ENCODE measurements around the gene S1PR4.
"Not testable (repeated sequence)": the region's sequence is repeated elsewhere in the genome, so short reads cannot be mapped to it uniquely, and the experiment has no call there.

S1PR4 gene

DNA sequence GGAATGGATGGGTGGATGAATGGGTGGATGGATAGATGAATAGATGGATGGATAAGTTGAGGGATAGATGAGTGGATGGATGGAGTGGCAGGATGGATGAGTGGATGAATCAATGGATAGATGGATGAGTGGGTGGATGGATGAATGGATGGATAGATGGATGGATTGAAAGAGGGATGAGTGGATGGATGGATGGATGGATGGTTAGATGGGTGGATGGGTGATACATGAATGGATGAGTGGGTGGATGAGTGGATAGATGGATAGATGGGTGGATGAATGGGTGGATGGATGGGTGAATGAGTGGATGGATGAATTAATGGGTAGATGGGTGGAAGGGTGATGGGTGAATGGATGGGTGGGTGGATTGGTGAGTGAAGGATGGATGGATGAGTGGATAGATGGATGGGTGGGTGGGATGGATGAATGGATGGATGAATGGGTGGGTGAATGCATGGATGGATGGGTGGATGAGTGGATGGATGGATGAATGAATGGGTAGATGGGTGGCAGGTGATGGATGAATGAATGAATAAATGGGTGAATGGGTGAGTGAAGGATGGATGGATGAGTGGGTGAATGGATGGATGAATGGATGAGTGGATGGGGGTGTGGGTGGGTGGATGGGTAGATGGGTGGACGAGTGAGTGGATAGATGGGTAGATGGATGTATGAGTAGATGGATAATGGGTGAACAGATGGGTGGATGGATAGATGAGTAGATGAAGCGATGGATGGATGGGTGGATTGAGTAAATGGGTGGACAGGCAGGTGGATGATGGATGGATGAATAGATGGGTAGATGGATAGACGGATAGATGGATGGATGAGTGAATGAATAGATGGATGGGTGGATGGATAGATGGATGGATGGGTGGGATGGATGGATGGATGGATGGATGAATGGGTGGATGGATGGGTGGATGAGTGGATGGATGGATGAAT is 25.0 kb upstream of the S1PR4 start:
- DNase-seq (ENCODE audit: low spot score) = no peak

DNA sequence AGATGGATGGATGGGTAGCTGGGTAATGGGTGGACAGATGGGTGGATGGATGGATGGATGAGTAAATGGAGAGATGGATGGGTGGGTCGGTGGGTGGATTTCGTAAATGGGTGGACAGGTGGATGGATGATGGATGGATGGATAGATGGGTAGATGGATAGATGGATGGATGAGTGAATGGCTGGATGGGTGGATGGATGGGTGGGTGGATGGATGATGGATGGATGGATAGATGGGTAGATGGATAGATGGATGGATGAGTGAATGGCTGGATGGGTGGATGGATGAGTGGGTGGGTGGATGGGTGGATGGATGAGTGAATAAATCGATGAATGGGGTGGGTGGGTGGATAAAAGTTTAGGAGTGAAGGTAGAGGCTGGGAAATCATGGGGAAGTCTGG is 24.1 kb upstream of the S1PR4 start:
- not testable (repeated sequence) for DNase-seq (ENCODE audit: low spot score)

DNA sequence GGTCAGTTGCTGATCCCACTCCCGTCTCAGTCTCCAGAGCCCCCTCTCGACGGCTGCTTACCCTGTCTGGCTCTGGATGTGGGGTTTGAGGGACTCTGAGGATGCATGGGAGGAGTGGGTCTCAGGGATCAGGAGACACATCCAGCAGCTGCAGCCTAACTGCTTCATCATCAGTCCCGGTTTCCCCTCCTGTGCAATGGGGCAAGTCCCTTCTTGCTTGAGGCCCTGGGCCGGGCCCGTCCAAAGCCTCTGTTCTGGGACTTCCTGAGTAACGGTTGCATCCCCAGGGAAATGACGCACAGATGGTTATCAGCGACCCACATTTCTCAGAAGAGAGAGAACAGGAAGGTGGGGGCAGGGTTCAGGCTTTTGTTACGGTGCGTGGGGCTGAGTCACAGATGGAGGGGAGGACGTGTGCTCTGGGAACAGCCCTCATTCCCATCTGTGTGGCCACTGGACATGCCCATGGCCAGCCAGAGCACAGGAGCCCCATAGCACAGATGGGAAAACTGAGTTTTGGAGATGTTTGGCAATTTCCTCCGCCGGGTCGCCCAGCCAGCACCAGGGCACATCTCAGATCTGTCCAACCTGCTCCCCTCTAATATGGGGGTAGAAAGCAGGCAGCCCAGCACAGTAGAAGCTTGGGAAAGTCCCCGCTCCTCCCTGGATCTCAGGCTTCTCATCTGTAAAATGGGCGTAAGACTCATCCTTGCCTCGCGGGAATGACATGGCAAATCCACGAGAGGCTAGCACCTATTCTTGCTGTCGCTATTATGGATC is 23.4 kb upstream of the S1PR4 start:
- DNase-seq (ENCODE audit: low spot score) = peak; percentile 95

DNA sequence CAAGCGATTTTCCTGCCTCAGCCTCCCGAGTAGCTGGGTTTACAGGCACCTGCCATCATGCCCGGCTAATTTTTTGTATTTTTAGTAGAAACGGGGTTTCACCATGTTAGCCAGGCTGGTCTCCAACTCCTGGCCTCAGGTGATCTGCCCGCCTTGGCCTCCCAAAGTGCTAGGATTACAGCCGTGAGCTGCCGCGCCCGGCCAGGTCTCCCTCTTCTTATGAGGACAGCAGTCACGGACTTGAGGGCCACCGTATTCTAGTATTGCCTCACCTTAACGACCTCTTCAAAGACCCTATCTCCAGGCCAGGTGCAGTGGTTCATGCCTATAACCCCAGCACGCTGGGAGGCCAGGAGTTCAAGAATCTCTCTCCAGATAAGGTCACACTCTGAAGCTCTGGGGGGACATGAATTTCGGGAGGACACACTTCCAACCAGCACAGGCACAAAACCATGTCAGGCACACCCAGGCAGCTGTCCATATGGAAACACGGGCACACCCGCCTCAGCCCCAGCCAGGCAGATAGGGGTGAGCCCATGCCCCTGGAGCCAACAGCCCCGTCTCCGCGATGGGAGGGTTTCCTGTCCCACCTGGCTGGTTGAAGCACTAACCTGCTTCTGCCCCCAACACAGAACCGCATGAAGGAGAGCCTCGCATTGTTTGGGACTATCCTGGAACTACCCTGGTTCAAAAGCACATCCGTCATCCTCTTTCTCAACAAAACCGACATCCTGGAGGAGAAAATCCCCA is 21.3 kb upstream of the S1PR4 start:
- DNase-seq (ENCODE audit: low spot score) = no peak

DNA sequence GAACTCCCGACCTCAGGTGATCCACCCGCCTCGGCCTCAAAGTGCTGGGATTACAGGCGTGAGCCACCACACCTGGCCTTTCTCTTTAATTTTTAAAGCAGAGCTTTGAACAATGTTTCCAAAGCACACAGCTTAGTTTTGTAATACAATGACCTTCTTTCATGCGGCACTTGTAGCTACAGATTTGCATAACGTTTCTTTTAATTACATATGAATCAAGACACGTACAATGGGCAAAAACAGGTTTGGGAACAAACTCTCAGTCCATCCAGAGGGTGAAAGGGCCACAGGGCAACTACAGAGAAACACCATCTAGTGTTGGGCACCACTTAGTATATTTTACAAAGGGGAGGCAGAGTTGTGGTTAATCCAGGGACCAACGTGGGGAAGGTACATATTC is 19.0 kb upstream of the S1PR4 start:
- no peak for DNase-seq (ENCODE audit: low spot score)

DNA sequence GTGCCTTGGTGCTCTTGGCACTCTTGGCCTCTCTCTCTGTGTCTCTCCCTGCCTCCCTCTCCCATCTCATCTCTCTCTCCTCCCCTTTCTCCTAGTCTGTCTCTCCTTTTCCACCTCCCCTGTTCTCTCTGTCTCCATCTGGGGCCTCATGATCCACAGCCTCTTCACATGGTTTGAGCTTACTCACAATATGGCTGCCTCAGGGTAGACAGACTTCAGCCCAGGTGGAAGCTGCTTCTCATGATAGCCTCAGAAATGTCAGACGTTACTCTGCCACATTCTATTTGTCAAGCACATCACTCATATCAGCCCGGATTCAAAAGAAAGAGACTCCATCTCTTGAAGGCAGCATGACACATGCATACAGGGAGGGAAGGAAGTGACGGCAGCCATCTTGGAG is 18.4 kb upstream of the S1PR4 start:
- no peak for DNase-seq (ENCODE audit: low spot score)

DNA sequence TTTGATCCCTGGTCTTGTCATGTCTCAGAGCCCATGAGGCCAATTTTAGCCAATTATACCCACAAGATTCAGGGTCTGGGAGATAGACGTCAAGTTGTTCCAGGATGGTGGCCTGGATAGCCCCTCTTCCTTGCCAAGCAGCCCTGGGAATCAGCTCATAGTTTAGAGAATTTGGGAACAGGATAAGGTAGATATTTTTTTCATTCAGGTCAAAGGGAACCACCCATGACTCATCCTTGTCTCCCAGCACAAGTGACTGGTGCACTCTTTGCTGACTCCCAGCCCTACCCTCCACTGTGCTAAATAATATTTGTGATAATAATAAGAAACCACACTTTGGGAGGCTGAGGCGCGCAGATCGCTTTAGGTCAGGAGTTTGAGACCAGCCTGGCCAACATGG is 17.1 kb upstream of the S1PR4 start:
- peak; percentile 32 for DNase-seq (ENCODE audit: low spot score)

DNA sequence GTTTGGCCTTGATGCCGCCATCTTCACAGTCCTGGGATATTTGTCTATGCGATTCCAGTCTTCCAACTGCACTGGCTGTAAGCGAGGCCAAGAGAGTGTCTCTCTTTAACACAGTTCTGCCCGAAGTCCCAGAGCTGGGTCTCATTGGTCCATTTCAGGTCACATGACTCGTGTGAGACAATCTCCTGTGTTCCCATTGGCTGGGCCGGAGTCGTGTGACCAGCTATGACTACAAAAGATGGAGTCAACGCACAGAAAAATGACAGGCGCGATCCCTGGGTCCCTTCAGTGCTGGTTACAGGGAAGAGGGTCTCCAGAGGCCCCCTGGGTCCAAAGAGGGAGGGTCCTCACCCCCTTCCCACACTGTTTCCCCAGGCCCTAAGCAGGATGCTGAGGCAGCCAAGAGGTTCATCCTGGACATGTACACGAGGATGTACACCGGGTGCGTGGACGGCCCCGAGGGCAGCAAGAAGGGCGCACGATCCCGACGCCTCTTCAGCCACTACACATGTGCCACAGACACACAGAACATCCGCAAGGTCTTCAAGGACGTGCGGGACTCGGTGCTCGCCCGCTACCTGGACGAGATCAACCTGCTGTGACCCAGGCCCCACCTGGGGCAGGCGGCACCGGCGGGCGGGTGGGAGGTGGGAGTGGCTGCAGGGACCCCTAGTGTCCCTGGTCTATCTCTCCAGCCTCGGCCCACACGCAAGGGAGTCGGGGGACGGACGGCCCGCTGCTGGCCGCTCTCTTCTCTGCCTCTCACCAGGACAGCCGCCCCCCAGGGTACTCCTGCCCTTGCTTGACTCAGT is 15.9 kb upstream of the S1PR4 start:
- DNase-seq (ENCODE audit: low spot score) = peak; percentile 35

DNA sequence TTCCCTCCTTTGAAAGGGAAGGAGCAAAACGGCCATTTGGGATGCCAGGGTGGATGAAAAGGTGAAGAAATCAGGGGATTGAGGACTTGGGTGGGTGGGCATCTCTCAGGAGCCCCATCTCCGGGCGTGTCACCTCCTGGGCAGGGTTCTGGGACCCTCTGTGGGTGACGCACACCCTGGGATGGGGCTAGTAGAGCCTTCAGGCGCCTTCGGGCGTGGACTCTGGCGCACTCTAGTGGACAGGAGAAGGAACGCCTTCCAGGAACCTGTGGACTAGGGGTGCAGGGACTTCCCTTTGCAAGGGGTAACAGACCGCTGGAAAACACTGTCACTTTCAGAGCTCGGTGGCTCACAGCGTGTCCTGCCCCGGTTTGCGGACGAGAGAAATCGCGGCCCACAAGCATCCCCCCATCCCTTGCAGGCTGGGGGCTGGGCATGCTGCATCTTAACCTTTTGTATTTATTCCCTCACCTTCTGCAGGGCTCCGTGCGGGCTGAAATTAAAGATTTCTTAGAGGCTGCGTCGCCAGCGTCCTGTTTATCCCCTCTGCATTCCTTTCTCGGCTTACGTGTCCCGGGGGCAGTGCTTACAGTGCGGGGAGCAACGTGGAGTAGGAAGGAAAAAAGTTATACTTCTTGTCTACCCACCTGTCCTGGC is 15.2 kb upstream of the S1PR4 start:
- DNase-seq (ENCODE audit: low spot score) = peak; percentile 88

DNA sequence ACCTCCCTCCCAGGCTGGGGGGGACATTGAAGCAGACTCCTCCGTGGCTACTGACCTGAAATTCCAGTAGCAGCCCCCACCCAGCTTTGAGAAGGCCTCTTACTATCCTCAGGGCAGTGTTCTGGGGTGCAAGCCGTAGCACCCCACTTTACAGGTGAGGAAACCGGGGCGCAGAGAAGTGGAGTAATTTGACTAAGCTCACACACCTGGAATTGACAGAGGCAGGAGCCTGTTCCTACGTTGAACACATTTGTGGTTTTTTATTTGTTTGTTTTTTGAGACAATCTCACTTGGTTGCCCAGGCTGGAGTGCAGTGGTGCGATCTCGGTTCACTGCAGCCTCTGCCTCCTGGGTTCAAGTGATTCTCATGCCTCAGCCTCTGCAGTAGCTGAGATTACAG is 14.6 kb upstream of the S1PR4 start:
- no peak for DNase-seq (ENCODE audit: low spot score)

DNA sequence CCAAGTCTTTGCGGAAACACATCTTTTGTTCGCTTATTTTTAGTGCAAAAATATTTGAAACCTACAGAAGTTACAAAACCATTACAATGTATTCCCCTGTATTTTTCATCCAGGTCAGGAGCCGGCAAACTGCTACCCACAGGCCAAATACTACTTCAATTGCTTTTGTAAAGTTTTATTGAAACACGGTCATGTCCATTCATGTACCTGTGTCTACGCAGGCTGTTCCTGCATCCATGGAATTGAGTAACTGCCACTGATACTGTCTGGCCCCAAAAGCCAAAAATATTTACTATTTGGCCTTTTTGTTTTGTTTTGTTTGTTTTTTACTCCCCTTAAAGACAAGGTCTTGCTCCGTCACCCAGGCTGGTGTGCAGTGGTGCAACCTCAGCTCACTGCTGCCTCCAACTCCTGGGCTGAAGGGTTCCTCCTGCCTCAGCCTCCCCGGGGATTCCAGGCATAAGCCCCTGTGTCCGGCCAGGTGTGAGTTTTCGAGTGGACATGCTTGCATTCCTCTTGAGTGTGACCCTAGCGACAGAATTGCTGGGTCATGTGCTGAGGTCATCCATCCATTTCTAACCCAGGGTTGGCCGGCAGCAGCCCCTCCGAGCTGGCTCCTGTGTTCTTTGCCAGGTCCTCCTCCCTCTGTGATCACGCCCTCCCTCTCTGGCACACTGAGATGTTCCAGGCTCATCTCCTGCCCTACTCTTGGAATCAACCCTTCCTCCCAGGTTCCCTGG is 10.9 kb upstream of the S1PR4 start:
- DNase-seq (ENCODE audit: low spot score) = no peak

DNA sequence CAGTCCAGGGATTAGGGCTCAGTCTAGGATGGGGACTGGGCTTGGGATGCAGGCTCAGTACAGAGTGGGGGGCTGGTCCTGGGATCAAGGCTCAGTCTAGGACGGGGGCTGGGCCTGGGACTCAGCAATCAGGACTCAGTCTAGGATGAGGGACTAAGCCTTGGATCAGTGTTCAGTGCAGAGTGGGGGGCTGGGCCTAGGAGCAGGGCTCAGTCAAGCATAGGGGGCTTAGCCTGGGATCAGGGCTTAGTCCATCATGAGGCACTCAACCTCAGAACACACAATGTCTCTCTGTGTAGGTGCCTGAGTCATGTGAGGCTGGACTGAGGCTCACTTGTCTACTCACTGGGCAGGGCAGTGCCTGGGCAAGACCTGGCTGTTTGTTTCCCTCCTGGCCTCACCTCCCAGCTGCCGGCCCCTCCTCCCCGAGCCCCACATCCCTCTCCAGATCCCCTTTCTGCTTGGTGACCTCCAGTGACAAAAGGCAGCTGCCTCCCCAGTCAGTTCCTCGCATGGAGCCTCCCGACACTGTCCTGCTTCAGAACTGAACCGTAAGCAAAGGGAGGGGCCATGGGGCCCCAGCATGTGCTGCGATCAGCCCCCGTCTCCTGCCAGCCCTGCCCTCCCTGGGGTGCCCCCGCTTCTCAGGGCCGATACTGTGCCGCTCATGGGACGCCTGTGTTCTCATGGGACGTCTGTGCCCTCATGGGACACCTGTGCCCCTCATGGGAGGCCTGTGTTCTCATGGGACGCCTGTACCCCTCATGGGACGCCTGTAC is 6.5 kb upstream of the S1PR4 start:
- no peak for DNase-seq (ENCODE audit: low spot score)

DNA sequence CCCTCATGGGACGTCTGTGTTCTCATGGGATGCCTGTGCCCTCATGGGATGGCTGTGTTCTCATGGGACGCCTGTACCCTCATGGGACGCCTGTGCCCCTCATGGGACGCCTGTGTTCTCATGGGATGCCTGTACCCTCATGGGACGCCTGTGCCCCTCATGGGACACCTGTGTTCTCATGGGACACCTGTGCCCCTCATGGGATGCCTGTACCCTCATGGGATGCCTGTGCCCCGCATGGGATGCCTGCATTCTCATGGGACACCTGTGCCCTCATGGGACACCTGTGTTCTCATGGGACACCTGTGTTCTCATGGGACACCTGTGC is 5.9 kb upstream of the S1PR4 start:
- DNase-seq (ENCODE audit: low spot score) = not testable (repeated sequence)

DNA sequence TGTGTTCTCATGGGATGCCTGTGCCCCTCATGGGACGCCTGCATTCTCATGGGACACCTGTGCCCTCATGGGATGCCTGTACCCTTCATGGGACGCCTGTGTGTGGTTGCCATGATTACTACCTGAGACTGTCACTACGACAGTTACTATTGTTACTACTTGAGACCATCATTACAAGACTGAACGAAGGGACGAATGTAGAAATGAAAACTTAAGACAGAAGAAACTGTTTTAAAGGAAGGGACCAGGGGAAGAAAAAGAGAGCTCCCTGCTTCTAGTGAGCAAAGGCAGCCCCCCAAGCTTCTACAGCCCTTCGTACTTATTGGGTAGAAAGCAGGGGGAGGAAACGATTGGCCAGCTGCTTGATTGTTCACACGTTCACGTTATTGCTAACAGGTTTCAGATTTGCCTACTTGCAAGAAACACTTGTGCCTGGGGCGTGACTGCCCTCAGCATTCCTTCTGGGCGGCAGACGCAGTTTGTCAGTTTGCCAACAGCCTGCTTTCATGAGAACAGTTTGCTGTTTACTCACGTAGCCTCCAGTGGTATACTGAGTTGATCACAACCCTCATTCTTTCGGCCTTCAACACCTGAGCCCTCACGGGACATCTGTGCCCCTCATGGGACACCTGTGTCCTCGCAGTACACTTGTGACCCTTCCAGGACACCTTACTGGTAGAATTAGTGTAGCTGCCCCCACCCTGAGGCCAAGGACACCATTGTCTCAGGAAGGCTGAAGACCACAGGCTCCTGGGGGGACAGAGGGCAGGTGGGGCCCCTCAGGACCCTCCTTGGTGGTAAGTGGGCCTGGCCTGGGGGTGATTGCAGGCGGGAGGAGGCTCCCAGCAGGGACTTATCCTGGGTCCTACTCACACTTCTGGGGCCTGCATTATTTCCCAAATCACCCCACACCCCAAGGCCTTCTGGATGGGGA is 2.5 kb upstream of the S1PR4 start:
- peak; percentile 59 for DNase-seq (ENCODE audit: low spot score)

DNA sequence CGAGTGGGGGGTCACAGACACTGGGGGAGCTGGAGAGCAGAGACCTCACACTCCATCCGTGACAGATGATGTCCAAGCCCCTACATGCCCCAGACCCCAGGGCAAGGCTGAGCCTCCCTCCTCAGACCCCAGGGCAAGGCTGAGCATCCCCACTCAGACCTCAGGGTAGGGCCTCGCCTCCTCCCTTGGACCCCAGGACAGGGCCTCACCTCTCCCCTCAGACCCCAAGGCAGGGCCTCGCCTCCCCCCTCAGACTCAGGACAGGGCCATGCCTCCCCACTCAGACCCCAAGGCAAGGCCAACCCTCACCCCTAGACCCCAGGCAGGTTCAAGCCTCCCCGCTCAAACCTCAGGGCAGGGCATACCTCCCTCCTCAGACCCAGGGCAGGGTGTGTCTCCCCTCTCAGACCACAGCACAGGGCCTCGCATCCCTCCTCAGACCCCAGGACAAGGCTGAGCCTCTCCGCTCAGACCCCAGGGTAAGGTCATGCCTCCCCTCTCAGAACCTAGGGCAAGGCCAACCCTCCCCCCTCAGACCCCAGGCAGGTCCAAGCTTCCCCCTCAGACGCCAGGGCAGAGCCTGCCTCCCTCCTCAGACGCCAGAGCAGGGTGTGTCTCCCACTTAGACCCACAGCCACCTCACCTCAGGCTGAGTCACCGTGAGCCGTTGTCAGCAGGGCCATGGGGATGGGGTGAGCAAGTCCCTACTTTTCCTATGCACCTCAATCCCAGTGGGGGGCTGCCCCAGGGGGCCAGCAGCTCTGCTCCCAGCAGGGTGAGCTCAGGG is 1.7 kb upstream of the S1PR4 start:
- DNase-seq (ENCODE audit: low spot score) = peak; percentile 85

DNA sequence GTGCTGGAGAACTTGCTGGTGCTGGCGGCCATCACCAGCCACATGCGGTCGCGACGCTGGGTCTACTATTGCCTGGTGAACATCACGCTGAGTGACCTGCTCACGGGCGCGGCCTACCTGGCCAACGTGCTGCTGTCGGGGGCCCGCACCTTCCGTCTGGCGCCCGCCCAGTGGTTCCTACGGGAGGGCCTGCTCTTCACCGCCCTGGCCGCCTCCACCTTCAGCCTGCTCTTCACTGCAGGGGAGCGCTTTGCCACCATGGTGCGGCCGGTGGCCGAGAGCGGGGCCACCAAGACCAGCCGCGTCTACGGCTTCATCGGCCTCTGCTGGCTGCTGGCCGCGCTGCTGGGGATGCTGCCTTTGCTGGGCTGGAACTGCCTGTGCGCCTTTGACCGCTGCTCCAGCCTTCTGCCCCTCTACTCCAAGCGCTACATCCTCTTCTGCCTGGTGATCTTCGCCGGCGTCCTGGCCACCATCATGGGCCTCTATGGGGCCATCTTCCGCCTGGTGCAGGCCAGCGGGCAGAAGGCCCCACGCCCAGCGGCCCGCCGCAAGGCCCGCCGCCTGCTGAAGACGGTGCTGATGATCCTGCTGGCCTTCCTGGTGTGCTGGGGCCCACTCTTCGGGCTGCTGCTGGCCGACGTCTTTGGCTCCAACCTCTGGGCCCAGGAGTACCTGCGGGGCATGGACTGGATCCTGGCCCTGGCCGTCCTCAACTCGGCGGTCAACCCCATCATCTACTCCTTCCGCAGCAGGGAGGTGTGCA is 587 bp downstream of the S1PR4 start:
- DNase-seq (ENCODE audit: low spot score) = no peak

DNA sequence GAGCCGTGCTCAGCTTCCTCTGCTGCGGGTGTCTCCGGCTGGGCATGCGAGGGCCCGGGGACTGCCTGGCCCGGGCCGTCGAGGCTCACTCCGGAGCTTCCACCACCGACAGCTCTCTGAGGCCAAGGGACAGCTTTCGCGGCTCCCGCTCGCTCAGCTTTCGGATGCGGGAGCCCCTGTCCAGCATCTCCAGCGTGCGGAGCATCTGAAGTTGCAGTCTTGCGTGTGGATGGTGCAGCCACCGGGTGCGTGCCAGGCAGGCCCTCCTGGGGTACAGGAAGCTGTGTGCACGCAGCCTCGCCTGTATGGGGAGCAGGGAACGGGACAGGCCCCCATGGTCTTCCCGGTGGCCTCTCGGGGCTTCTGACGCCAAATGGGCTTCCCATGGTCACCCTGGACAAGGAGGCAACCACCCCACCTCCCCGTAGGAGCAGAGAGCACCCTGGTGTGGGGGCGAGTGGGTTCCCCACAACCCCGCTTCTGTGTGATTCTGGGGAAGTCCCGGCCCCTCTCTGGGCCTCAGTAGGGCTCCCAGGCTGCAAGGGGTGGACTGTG is 1.2 kb downstream of the S1PR4 start:
- no peak for DNase-seq (ENCODE audit: low spot score)

Data from AG20443 (cell line).